Measurements from ENCODE around the gene SLC47A2.

GRCh38 chr17:19730843-19731242 lies 14.5 kb upstream of the SLC47A2 start:
- TF ChIP-seq POLR2AphosphoS5 (IDR thresholded peaks at IDR 0.05; ENCODE audit: low read depth) (no peak), EZH2phosphoT487 (IDR thresholded peaks at IDR 0.05; ENCODE audit: unreplicated experiment) (no peak), EZH2 (IDR thresholded peaks at IDR 0.05; ENCODE audit: low read depth, unreplicated experiment) (no peak), CREB1 (CRISPR knock-in tag; IDR thresholded peaks at IDR 0.05; ENCODE audit: low read depth) (no peak), NANOG (IDR thresholded peaks at IDR 0.05; ENCODE audit: borderline replicate concordance) (no peak), ETS1 (IDR thresholded peaks at IDR 0.05) (no peak), ZNF114 (CRISPR knock-in tag; IDR thresholded peaks at IDR 0.05) (no peak), ZNF331 (CRISPR knock-in tag; IDR thresholded peaks at IDR 0.05; ENCODE audit: low read depth) (no peak), JUNB (IDR thresholded peaks at IDR 0.05; ENCODE audit: unreplicated experiment) (no peak)
- TF ChIP-seq, protein P1, sequence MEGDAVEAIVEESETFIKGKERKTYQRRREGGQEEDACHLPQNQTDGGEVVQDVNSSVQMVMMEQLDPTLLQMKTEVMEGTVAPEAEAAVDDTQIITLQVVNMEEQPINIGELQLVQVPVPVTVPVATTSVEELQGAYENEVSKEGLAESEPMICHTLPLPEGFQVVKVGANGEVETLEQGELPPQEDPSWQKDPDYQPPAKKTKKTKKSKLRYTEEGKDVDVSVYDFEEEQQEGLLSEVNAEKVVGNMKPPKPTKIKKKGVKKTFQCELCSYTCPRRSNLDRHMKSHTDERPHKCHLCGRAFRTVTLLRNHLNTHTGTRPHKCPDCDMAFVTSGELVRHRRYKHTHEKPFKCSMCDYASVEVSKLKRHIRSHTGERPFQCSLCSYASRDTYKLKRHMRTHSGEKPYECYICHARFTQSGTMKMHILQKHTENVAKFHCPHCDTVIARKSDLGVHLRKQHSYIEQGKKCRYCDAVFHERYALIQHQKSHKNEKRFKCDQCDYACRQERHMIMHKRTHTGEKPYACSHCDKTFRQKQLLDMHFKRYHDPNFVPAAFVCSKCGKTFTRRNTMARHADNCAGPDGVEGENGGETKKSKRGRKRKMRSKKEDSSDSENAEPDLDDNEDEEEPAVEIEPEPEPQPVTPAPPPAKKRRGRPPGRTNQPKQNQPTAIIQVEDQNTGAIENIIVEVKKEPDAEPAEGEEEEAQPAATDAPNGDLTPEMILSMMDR (conservative IDR thresholded peaks at IDR 0.05; ENCODE audit: low read depth in 2 of 2), result no peak
- TF ChIP-seq, protein P2, sequence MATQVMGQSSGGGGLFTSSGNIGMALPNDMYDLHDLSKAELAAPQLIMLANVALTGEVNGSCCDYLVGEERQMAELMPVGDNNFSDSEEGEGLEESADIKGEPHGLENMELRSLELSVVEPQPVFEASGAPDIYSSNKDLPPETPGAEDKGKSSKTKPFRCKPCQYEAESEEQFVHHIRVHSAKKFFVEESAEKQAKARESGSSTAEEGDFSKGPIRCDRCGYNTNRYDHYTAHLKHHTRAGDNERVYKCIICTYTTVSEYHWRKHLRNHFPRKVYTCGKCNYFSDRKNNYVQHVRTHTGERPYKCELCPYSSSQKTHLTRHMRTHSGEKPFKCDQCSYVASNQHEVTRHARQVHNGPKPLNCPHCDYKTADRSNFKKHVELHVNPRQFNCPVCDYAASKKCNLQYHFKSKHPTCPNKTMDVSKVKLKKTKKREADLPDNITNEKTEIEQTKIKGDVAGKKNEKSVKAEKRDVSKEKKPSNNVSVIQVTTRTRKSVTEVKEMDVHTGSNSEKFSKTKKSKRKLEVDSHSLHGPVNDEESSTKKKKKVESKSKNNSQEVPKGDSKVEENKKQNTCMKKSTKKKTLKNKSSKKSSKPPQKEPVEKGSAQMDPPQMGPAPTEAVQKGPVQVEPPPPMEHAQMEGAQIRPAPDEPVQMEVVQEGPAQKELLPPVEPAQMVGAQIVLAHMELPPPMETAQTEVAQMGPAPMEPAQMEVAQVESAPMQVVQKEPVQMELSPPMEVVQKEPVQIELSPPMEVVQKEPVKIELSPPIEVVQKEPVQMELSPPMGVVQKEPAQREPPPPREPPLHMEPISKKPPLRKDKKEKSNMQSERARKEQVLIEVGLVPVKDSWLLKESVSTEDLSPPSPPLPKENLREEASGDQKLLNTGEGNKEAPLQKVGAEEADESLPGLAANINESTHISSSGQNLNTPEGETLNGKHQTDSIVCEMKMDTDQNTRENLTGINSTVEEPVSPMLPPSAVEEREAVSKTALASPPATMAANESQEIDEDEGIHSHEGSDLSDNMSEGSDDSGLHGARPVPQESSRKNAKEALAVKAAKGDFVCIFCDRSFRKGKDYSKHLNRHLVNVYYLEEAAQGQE (IDR thresholded peaks at IDR 0.05; ENCODE audit: unreplicated experiment), result no peak
- TF ChIP-seq, protein P3, sequence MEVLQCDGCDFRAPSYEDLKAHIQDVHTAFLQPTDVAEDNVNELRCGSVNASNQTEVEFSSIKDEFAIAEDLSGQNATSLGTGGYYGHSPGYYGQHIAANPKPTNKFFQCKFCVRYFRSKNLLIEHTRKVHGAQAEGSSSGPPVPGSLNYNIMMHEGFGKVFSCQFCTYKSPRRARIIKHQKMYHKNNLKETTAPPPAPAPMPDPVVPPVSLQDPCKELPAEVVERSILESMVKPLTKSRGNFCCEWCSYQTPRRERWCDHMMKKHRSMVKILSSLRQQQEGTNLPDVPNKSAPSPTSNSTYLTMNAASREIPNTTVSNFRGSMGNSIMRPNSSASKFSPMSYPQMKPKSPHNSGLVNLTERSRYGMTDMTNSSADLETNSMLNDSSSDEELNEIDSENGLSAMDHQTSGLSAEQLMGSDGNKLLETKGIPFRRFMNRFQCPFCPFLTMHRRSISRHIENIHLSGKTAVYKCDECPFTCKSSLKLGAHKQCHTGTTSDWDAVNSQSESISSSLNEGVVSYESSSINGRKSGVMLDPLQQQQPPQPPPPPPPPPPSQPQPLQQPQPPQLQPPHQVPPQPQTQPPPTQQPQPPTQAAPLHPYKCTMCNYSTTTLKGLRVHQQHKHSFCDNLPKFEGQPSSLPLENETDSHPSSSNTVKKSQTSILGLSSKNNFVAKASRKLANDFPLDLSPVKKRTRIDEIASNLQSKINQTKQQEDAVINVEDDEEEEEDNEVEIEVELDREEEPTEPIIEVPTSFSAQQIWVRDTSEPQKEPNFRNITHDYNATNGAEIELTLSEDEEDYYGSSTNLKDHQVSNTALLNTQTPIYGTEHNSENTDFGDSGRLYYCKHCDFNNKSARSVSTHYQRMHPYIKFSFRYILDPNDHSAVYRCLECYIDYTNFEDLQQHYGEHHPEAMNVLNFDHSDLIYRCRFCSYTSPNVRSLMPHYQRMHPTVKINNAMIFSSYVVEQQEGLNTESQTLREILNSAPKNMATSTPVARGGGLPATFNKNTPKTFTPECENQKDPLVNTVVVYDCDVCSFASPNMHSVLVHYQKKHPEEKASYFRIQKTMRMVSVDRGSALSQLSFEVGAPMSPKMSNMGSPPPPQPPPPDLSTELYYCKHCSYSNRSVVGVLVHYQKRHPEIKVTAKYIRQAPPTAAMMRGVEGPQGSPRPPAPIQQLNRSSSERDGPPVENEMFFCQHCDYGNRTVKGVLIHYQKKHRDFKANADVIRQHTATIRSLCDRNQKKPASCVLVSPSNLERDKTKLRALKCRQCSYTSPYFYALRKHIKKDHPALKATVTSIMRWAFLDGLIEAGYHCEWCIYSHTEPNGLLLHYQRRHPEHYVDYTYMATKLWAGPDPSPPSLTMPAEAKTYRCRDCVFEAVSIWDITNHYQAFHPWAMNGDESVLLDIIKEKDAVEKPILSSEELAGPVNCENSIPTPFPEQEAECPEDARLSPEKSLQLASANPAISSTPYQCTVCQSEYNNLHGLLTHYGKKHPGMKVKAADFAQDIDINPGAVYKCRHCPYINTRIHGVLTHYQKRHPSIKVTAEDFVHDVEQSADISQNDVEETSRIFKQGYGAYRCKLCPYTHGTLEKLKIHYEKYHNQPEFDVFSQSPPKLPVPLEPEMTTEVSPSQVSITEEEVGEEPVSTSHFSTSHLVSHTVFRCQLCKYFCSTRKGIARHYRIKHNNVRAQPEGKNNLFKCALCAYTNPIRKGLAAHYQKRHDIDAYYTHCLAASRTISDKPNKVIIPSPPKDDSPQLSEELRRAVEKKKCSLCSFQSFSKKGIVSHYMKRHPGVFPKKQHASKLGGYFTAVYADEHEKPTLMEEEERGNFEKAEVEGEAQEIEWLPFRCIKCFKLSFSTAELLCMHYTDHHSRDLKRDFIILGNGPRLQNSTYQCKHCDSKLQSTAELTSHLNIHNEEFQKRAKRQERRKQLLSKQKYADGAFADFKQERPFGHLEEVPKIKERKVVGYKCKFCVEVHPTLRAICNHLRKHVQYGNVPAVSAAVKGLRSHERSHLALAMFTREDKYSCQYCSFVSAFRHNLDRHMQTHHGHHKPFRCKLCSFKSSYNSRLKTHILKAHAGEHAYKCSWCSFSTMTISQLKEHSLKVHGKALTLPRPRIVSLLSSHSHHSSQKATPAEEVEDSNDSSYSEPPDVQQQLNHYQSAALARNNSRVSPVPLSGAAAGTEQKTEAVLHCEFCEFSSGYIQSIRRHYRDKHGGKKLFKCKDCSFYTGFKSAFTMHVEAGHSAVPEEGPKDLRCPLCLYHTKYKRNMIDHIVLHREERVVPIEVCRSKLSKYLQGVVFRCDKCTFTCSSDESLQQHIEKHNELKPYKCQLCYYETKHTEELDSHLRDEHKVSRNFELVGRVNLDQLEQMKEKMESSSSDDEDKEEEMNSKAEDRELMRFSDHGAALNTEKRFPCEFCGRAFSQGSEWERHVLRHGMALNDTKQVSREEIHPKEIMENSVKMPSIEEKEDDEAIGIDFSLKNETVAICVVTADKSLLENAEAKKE (CRISPR knock-in tag; IDR thresholded peaks at IDR 0.05), result no peak
